K562 (cell line): ENCODE measurements around the gene PACS1. TPM values are rescaled to one million over a fixed set of nuclear protein-coding genes. Genes with fewer than 3 reads are reported as not detected.
A peak's percentile ranks its signal among the peaks of the same experiment; 100 is the strongest.

Experiments
- ATAC-seq: fragments of 200-7000 bp; cut with Tn5 transposase; 3 replicates; pipeline ENCODE4 v1.9.1; 2020; ENCODE audit warnings: moderate library complexity
- BruUV-seq: library from RNA; stranded (reverse); fragments of 400-500 nt; replicated peaks from 2 replicates; lab custom pipeline; 2021; lab: Mats Ljungman, UMichigan
- CTCF ChIA-PET: fragments of 300-600 bp; formaldehyde crosslinking; extraction: SDS; loops from one replicate; lab custom pipeline; 2021; ENCODE audit warnings: low intra/inter-chr PET ratio; lab: Yijun Ruan, JAX
- POLR2A ChIA-PET: fragments of 300-600, 350-650 bp; sonication (Branson Sonifier 250); formaldehyde crosslinking; extraction: SDS; loops from one replicate; lab custom pipeline; 2021; ENCODE audit warnings: antibody characterized with exemption, inconsistent platforms; lab: Yijun Ruan, JAX
- DNase-seq, 4 experiments: peaks; one replicate each; pipeline versions ENCODE4 v3.0.0 to v3.0.0-alpha.2; 2011 to 2018; ENCODE audit warnings: low spot score in 3 of 4, mixed read lengths in 3 of 4; ENCODE audit errors: extremely low read depth in 1 of 4
- FAIRE-seq: peaks from 2 replicates; lab custom pipeline; 2011; peaks lifted over from hg19 to GRCh38; lab: Jason Lieb, UNC
- H2AFZ ChIP-seq: 2 replicates; pipeline ENCODE4 v1.6.0; 2011; ENCODE audit warnings: low read depth, low read length, control low read depth, inconsistent platforms
- H3K27ac ChIP-seq: fragments of 200-600 bp; 3 replicates; pipeline ENCODE4 v1.8.0; 2011; ENCODE audit warnings: low read depth, mild to moderate bottlenecking, control low read depth, inconsistent platforms, low read length, moderate library complexity, mixed read lengths; ENCODE audit errors: extremely low read depth
- H3K27me3 ChIP-seq, 2 experiments: fragments of 300-600 bp in 1 of 2; 2 replicates in 1 of 2; 3 replicates in 1 of 2; pipeline versions ENCODE4 v1.6.0 to v1.8.0; 2011; ENCODE audit warnings: inconsistent platforms in 2 of 2, low read length in 2 of 2, mild to moderate bottlenecking in 1 of 2, mixed read lengths in 1 of 2, moderate library complexity in 1 of 2; ENCODE audit not compliant: control insufficient read depth in 2 of 2, insufficient read depth in 2 of 2
- H3K36me3 ChIP-seq: fragments of 300-600 bp; 3 replicates; pipeline ENCODE4 v1.8.0; 2011; ENCODE audit warnings: mild to moderate bottlenecking, low read length, inconsistent platforms; ENCODE audit not compliant: control insufficient read depth, insufficient read depth
- H3K4me1 ChIP-seq, 2 experiments: fragments of 200-600 bp in 1 of 2; replicated peaks in 1 of 2; 2 replicates in 1 of 2; 3 replicates in 1 of 2; pipeline versions ENCODE4 v1.5.1 to v1.8.0; 2011; ENCODE audit warnings: inconsistent platforms in 2 of 2, low read length in 2 of 2, mild to moderate bottlenecking in 1 of 2, mixed read lengths in 1 of 2, moderate library complexity in 1 of 2; ENCODE audit not compliant: control insufficient read depth in 2 of 2, insufficient read depth in 2 of 2
- H3K4me2 ChIP-seq: 2 replicates; pipeline ENCODE4 v1.6.1; 2011; ENCODE audit warnings: low read length, control low read depth, inconsistent platforms, mixed read lengths; ENCODE audit not compliant: insufficient read depth
- H3K4me3 ChIP-seq: fragments of 200-600 bp; sonication (generic), shearing (Covaris generic); 2 replicates; pipeline ENCODE4 v1.5.1; 2016; ENCODE audit warnings: control low read depth, inconsistent platforms
- H3K79me2 ChIP-seq: fragments of 200-600 bp; 3 replicates; pipeline ENCODE4 v1.8.0; 2011; ENCODE audit warnings: low read length, inconsistent platforms; ENCODE audit not compliant: control insufficient read depth, insufficient read depth
- H3K9ac ChIP-seq, 2 experiments: 2 replicates each; pipeline versions ENCODE4 v1.6.0 to v1.6.1; 2011; ENCODE audit warnings: low read depth in 2 of 2, low read length in 2 of 2, control low read depth in 1 of 2, inconsistent platforms in 1 of 2, mild to moderate bottlenecking in 1 of 2, mixed read lengths in 1 of 2; ENCODE audit not compliant: insufficient read depth in 1 of 2
- H3K9me1 ChIP-seq: one replicate; pipeline ENCODE4 v1.6.0; 2011; ENCODE audit warnings: inconsistent platforms, mild to moderate bottlenecking, low read length, moderate library complexity; ENCODE audit not compliant: control insufficient read depth, insufficient read depth
- H3K9me3 ChIP-seq: replicated peaks from 2 replicates; pipeline ENCODE4 v1.5.1; 2011; ENCODE audit warnings: low read depth, low read length, inconsistent platforms; ENCODE audit not compliant: control insufficient read depth, insufficient read depth
- H4K20me1 ChIP-seq: replicated peaks from 2 replicates; pipeline ENCODE4 v1.6.1; 2011; ENCODE audit warnings: low read length, inconsistent platforms, mixed read lengths; ENCODE audit not compliant: control insufficient read depth, insufficient read depth
- CBX3 ChIP-seq, 2 experiments: IDR thresholded peaks; 1 replicate in 1 of 2; 2 replicates in 1 of 2; pipeline ENCODE4 v1.6.1; 2012; ENCODE audit warnings: inconsistent platforms in 2 of 2, low read length in 2 of 2, borderline replicate concordance in 1 of 2, control low read depth in 1 of 2
- CCNT2 ChIP-seq: IDR thresholded peaks from 2 replicates; pipeline ENCODE4 v1.6.1; 2011; ENCODE audit warnings: borderline replicate concordance, low read depth, mild to moderate bottlenecking, moderate library complexity, mixed read lengths, low read length; ENCODE audit not compliant: insufficient read length; ENCODE audit errors: extremely low read depth
- CHD1 ChIP-seq: fragments of 200-600 bp; sonication (generic); IDR thresholded peaks from one replicate; pipeline ENCODE4 v1.6.1; 2012; ENCODE audit warnings: mild to moderate bottlenecking, moderate library complexity, low read length, inconsistent platforms
- FUS ChIP-seq: fragments of 200-400 bp; formaldehyde crosslinking; optimal IDR thresholded peaks from 2 replicates; pipeline ENCODE3; 2017; ENCODE audit warnings: low read depth, low read length
- GTF2F1 ChIP-seq: IDR thresholded peaks from 2 replicates; pipeline ENCODE4 v1.6.1; 2011; ENCODE audit warnings: low read depth, low read length, improper control_type of control experiment
- HMGN3 ChIP-seq: IDR thresholded peaks from 2 replicates; pipeline ENCODE4 v1.6.1; 2011; ENCODE audit warnings: borderline replicate concordance, low read depth, mild to moderate bottlenecking, mixed read lengths, low read length; ENCODE audit not compliant: insufficient read length; ENCODE audit errors: extremely low read depth
- L3MBTL2 ChIP-seq: fragments of 450-650 bp; IDR thresholded peaks from 2 replicates; pipeline ENCODE4 v1.6.1; 2016; ENCODE audit warnings: mild to moderate bottlenecking, moderate library complexity
- MAZ ChIP-seq, 2 experiments: fragments of 450-650 bp in 1 of 2; sonication (generic) in 1 of 2; formaldehyde crosslinking; IDR thresholded peaks in 1 of 2; conservative IDR thresholded peaks in 1 of 2; 2 replicates each; pipeline versions ENCODE4 v1.4.0 to v1.5.0; 2020; ENCODE audit warnings: mild to moderate bottlenecking in 1 of 2, missing genetic modification reagents in 1 of 2
- MTA3 ChIP-seq: fragments of 450-650 bp; formaldehyde crosslinking; IDR thresholded peaks from 2 replicates; pipeline ENCODE4 v1.6.1; 2017; ENCODE audit warnings: mild to moderate bottlenecking, borderline replicate concordance
- SIN3A ChIP-seq, 2 experiments: fragments of 150-350 bp in 1 of 2; IDR thresholded peaks; 2 replicates each; pipeline ENCODE4 v1.6.1; 2011 to 2016; ENCODE audit warnings: borderline replicate concordance in 2 of 2, low read depth in 2 of 2, low read length in 2 of 2, mild to moderate bottlenecking in 2 of 2, moderate library complexity in 2 of 2; ENCODE audit not compliant: control insufficient read depth in 1 of 2
- SMARCA4 ChIP-seq: fragments of 450-650 bp; IDR thresholded peaks from 2 replicates; pipeline ENCODE4 v1.6.1; 2016
- ZNF77 ChIP-seq: fragments of 250-450 bp; sonication (Bioruptor Pico); IDR thresholded peaks from 2 replicates; pipeline ENCODE4 v1.5.0; 2020
- WGBS: fragments of 100-300 bp; shearing (Covaris generic); methylation state at CpG from one replicate; pipeline ENCODE4 v1.1.6; 2016; ENCODE audit warnings: low coverage, mixed read lengths; ENCODE audit not compliant: insufficient coverage; ENCODE audit errors: missing lambda C conversion rate; 5-methylcytosine and 5-hydroxymethylcytosine counted together
- in situ Hi-C: fragments of 300-500 bp; cut with MboI; formaldehyde crosslinking; loops from 4 replicates; pipeline ENCODE4 v1.15.0; 2018; ENCODE audit warnings: inconsistent platforms, mixed read lengths
- intact Hi-C: fragments of 100-400 bp; cut with micrococcal nuclease; formaldehyde crosslinking; loops from 2 replicates; pipeline ENCODE4 v1.14.2; 2022
- polyA plus RNA-seq, 8 experiments: library from polyadenylated mRNA; depleted of rRNA in 4 of 8; stranded (reverse) in 5 of 8; unstranded in 3 of 8; fragments of >200 nt; fragmentation: Nextera tagmentation in 2 of 8; fragmentation: Illumina TruSeq in 1 of 8; extraction: Ambion mirVana in 2 of 8; extraction: Trizol in 1 of 8; gene quantifications; 2 replicates each; pipeline versions ENCODE4 v1.2.1 to v1.2.3, GENCODE V29; 2011 to 2014; ENCODE audit warnings: inconsistent platforms in 1 of 8, missing spikeins in 1 of 8
- total RNA-seq, 7 experiments: library from RNA; depleted of rRNA in 6 of 7; stranded (reverse); fragments of >200 nt in 6 of 7; fragmentation: Illumina TruSeq in 2 of 7; extraction: Trizol in 2 of 7; gene quantifications; 2 replicates each; pipeline versions ENCODE4 v1.2.1 to v1.2.3, GENCODE V29; 2011 to 2021; ENCODE audit warnings: low replicate concordance in 1 of 7

Gene PACS1
- total and polyA plus RNA-seq, 9 of the 15 experiments (the other 6 are each of a cell fraction or from before 2014, with no cell fraction given), result 0.34 to 28.1 (median 8.5) TPM

GRCh38 chr11:66051371-66051765 is 18.7 kb upstream of the PACS1 start:
- TF ChIP-seq SMARCA4 (peak; percentile 28; the same call in 1 of the 2 replicates), GTF2F1 (no peak), CHD1 (peak; percentile 47)
- WGBS, result 7% methylated on average over 11 of the region's 12 CpGs
- H3K27me3 ChIP-seq, result no peaks in the 10 kb centered on the region

GRCh38 chr11:66051766-66052663 is 18.1 kb upstream of the PACS1 start, which contains the start of gene SF3B2:
SF3B2 (plus strand) TSS chr11:66052364; CDS start chr11:66052385, 21 bp downstream.
- Histone ChIP-seq H3K9me1 (no peaks in the 10 kb centered on the region), H3K9me3 (no peaks in the 10 kb centered on the region), H3K27ac (peak within 1 kb of the TSS; percentile 85), H3K4me2 (peak within 1 kb of the TSS; percentile 99), H3K4me1 (peaks cover 16 to 33% of the 10 kb centered on the region in 2 experiments), H4K20me1 (no peaks in the 10 kb centered on the region), H3K27me3 (no peaks in the 10 kb centered on the region), H3K9ac (peak within 1 kb of the TSS; percentile 98 to 99), H3K36me3 (peaks cover 43% of the 10 kb centered on the region), H3K4me3 (peak within 1 kb of the TSS; percentile 89), H2AFZ (peak within 1 kb of the TSS; percentile 96), H3K79me2 (peaks cover 31% of the 10 kb centered on the region)
- ATAC-seq, result peak; percentile 98
- peak; percentile 92 to 99 (median 94) for DNase-seq
- ChIA-PET CTCF (no interaction called here), POLR2A (interaction anchor here (0.5 to 4.8 kb wide), 15 partner anchors 8 to 427 kb away, joined by 3 to 32 read pairs (median 4); partner anchors contain the start of genes CATSPER1 and MUS81)
- 1% methylated on average over 83 of the region's 84 CpGs for WGBS
- in situ Hi-C loops, result no loop called here
- BruUV-seq, result no TSS peak
- FAIRE-seq, result peak; percentile 98
- intact Hi-C loops, result no loop called here
- TF ChIP-seq HMGN3, result peak; percentile 62
- TF ChIP-seq CCNT2, result peak; percentile 81
- TF ChIP-seq SIN3A (IDR thresholded peaks at IDR 0.05; ENCODE audit: borderline replicate concordance in 2 of 2, control insufficient read depth in 1 of 2, low read depth in 2 of 2, low read length in 2 of 2), result peak; percentile 87 to 94; a peak in 3 of 4 replicates
- peak; percentile 58; the same call in 1 of the 2 replicates for TF ChIP-seq MTA3
- no peak for TF ChIP-seq ZNF77
- TF ChIP-seq MAZ (CRISPR knock-in tag; conservative IDR thresholded peaks at IDR 0.05 in 1 of 2, IDR thresholded peaks at IDR 0.05 in 1 of 2), result peak; percentile 96 to 97
- peak; percentile 63 for TF ChIP-seq FUS
- TF ChIP-seq CBX3 (IDR thresholded peaks at IDR 0.05; ENCODE audit: borderline replicate concordance in 1 of 2, low read length in 2 of 2), result no peak
- peak; percentile 66 for TF ChIP-seq L3MBTL2

More at GRCh38 chr11:66051371-66051765, 18.7 kb upstream of the PACS1 start:
- Histone ChIP-seq H3K4me1 (peaks cover 16 to 33% of the 10 kb centered on the region in 2 experiments), H3K9ac (peak overlapping the region; percentile 98), H3K36me3 (peaks cover 36% of the 10 kb centered on the region), H3K9me1 (no peaks in the 10 kb centered on the region), H3K27ac (peak overlapping the region; percentile 85), H3K4me3 (peak overlapping the region; percentile 89), H4K20me1 (no peaks in the 10 kb centered on the region), H3K79me2 (peaks cover 31% of the 10 kb centered on the region), H3K9me3 (no peaks in the 10 kb centered on the region), H2AFZ (peak overlapping the region; percentile 87), H3K4me2 (peak overlapping the region; percentile 93)
- no peak for ATAC-seq
- ChIA-PET POLR2A (interaction anchor here (0.6 to 4.8 kb wide), 9 partner anchors 8 to 428 kb away, joined by 3 to 32 read pairs (median 4); partner anchors contain the start of genes CATSPER1 and MUS81), CTCF (no interaction called here)
- DNase-seq, result no peak
- in situ Hi-C loops, result no loop called here
- no peak for FAIRE-seq
- intact Hi-C loops, result no loop called here
- BruUV-seq, result TSS peak; percentile 97
